Endometrium (tissue), 2 donors: Measurements from ENCODE around the gene ANKRD34C.

Source experiments
- FAIRE-seq: peaks from 2 replicates; lab custom pipeline; 2012; peaks lifted over from hg19 to GRCh38; lab: Jason Lieb, UNC
- donor health status: control.
- donor health status: control.

The ANKRD34C gene

DNA sequence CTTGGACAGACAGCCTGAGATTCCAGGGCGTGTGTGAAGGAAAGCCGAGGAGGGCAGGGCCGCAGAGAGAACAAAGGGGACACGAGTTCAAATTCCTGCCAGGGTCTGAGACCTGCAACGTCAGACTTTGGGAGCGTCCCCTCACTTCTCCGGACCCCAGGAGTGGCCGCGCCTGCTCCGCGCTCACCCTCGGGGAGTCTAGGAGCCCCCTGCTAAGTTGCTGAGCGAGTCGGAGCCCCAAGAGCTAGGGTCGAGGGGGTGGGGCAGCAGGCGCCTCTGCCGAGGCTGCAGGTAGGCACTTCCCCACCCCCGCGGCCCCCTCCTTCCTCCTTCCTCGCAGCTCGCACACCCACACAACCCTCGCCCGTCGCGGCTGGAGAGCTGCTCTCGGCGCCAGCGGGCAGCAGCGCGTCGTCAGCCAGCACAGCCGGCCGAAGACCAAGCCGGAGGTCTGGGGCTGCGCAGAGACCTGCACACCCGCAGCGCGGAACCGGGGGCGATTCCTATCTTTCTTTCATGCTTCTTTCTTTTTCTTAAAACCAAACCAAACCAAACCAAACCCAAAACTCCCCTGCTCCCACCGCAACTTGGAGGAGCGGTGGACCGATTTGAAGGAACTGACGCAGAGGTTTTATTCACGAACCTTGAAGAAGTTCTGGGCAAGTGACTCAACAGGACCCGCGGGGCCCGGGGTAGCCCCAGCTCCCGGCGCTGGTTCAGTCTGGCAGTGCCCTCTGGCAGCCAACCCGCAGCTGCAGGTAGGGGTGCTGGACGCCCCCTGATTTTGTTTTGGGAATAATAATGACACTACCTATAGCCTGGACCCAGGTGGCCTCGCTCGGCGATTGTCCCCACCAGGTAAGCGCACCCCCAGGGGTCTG is at the start of gene ANKRD34C:
ANKRD34C (plus strand) TSS at position 352 of the 881 bp plus-strand sequence. CDS start 10,563 bp downstream, outside the sequence.
- FAIRE-seq: no peak

DNA sequence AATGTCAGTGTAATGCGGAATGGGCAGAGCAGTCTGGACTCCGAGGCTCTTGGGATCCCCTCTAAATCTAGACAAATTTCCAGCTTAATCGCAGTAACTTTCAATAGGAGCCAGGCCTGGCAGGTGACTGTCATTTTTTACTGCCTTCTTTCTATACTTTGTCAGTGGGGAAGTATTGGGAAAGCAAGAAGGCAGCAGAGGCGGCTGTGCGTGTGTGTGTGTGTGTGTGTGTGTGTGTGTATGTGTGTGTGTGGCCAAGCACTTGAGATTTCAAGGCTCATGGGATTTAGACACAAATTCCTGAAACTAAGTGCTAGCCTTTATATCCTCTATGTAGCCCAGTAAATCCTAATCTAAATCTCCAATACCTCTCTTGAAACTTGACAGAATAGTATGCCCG is 49.3 kb upstream of the ANKRD34C start:
- no peak for FAIRE-seq

DNA sequence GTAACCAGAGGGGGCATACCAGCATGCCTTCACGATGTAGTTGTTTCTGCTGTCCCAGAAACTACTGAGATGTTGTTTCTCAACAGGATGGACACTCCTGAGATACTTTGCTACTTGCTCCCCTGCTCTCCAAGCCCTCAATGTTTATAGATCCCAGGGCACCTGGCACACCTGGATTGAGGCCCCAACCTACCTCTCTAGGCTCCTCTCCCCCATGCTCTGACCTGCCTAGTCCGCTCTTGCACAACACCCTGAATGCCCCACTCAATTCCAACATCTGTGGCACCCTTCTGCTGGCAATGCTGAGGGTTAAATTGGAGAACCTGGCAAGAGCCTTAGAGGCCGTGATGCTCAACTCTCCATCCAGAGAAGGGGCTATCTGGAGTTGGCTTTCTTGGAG is 42.5 kb upstream of the ANKRD34C start:
- no peak for FAIRE-seq

DNA sequence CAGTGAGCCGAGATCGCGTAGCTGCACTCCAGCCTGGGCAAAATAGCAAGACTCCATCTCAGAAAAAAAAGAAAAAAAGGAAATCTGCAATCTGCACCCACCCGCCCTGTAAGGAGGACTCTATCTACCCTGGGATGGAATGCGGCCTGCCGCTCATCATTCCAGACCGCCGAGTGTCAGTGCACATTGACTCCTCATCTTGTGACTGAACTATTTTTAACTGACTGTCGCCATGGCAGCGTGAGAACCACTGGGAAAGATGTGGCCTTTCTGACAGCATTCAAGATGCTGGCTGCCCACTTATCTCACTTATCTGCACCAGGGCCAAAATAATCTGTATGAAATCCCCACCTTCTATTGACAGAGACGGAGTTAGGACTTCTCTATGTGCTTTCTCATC is 38.8 kb upstream of the ANKRD34C start:
- FAIRE-seq: no peak

DNA sequence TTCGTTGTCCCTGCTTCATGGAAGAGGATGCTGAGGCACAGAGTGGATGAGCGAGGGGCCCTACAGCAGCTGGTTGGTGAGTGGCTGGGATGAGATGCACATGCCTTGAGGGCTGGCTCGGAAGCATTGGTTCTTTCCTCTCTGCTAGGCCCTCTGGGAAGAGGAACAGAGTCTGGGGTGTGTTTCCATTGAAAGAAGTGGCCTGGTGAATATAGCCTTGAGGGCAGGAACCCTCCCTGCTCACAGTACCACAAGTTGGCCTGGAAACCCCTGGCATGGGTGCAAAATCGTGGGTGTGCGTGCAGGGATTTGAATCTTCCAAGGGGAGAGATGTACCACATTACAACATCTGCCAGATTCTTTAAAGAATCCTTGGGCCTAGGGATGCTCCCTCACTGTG is 37.6 kb upstream of the ANKRD34C start:
- FAIRE-seq: no peak

DNA sequence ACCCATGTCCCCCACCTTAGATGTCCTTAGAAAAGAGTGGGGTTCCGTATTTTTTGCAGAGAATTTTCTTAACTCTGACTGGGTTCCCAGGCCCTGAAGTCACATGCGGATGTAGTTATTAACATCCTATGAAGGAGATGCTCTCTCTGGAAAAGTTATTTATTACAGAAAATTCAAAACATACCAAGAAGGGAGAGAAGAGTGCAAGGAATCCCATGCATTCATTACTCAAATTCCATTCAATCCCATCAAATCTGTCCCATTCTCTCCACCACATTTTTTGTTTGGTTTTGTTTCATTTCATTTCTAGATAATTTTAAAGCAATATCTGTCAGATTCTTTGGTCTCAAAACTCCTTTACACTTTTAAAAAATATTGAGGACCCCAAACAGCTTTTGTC is 34.3 kb upstream of the ANKRD34C start:
- FAIRE-seq: no peak

DNA sequence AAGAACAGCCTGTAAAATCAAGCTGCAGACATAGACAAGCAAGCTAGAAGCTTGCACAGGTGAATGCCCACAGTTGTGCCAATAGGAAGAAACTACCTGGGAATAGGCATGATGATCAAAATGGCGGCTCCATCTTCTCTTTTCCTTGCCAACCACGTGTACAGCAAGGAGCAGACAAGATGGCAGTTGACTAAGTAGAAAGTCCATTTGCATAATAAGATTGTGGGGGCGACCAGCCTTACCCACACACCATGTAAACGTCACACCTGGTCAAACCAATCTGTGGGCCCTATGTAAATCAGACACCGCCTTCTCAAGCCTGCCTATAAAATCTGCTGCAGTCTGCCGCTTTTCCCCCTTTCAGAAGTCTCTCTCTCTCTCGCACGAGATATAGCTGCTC is 25.1 kb upstream of the ANKRD34C start:
- no peak for FAIRE-seq

DNA sequence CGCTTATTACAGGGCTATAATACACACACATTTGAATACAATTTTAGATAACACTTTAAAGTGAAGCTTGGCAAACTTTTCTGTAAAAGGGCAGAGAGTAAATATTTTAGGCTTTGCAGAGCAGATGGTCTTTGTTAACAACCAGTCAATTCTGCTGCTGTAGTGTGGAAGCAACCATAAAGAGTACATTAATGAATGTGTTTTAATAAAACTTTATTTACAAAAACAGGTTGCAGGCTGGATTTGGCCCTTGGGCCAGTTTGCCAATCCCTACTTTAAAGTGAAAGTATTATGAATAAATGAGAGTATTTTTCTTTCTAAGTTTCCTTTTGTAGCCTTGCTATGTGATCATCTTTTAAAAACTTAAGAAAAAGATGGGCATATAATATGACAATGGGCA is 20.7 kb upstream of the ANKRD34C start:
- no peak for FAIRE-seq

DNA sequence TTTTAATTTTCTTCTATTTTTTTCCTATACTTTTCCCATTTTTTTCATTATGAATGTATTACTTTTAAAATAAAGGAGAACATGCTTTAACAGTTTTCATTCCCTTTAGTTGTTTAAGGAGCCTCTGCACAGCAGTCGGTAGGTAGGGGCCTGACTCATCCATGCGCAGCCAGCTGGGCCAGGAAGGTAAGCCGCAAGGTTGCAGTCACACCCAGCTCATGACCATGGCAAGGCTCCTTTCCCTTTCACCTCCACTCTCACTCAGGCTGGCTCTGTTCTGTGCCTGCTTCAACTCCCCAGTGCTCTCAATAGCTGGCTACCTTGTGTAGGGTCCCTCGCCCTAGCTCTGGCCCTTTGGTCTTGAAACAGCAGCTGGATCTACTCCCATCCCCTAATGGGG is 17.4 kb upstream of the ANKRD34C start:
- no peak for FAIRE-seq

DNA sequence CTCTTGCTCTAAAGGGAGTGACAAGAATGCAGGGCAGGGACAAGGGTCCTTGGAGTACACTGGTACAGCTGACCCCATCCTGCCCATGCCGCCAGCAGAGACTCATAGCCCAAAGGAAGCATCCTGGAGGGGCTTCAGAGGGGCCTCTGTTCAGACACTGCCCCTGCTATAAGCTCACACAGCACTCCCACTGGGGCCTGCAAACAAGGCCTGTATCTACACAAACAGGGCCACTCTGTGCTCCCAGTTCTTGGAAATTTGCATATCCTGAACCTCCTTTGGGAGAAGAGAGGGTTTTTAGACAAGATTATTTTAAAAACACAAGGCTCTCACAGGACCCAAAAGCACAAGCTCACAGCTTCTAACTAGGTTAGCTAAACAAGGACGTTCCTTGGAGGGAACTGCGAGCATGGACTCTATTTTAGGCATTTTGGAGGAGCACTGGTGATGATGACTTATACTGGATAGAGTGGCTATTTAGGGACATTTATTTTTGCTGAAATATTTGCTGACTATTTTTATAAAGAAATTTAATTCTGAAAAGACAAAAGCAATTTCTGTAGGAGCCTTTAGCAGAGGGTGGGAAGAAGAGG is 16.4 kb upstream of the ANKRD34C start:
- FAIRE-seq: no peak

DNA sequence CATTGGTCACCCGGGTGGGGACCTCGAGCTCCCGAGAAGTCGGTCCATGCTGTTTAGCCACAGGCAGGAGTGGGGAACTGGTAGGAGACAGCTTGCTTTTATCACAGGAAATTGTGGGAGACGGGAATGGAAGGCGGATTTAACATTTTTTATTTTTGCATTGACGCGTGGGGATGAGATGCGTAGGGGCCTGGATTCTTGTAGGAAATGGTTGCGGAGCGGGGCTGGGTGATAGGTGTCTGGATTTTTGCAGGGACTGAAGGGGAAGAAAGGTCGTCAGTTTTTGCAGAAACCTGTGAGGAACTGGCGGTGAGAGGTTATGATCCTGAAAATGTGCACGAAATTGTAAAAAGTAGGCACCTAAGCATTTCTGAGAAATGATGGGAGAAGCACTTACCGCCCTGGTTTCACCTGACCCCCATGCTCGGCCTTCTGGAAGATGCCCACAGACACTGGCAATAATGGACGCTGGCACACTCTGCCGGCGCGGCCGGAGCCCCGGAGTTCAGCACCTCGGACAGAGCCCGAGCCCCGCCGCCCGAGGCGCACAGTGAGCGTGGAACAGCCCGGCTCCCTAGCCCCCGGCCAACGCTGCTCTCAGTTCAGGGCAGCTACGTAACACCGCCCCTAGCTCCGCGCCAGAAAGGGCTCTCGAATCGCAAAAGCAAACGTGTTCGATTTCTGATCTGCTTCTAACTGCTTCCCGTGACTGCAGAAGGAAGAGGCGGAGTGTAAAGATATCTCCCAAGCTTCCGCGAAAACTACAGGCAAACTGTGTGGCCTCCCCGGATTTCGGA is 928 bp downstream of the ANKRD34C start:
- FAIRE-seq: no peak

DNA sequence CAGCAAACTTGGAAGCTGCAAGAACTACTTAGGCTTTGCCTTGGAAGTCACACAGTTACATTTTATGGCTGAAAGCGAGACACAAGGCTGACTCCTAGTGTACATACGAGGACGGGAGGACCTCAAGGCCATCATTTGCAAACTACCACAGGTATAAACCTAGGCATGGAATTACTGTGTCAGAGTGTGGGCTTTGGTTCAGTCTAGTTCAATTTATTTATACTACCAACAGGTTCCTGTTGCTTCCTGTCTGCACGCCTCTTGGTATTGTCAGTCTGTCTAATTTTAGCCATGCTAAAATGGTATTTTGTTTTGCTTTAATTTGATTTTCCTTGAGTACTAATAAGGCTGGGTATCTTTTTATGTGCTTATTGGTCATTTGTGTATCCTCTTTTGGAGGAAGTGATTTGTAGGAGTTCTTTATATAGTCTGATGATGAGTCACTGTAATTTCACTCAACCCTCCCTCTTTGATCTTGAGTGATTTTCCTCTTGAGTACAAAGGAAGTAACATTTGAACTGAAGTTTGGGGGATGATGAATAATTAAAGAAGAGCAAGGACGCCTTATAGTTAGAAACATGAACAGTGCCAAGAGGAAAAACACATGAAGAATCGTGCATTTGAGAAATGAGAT is 8.2 kb downstream of the ANKRD34C start:
- no peak for FAIRE-seq

DNA sequence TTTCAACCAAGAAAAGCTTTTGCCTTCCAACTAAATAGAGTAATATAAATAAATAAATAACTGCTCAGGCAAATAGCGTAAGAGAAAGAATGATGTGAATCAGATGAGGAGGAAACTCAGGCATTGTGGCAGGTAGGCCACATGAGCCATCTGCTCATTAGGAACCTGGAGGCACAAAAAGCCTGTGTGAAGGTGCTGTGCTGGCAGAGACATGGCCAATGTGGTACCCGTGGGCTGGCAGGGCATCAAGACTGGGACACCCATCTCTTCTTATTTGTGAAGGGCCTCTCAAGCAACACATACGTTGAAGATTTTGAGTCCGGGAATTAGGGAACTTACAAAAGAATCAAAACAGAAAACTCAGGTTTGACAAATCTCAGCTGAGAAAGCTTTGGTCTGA is 9.5 kb downstream of the ANKRD34C start:
- no peak for FAIRE-seq

DNA sequence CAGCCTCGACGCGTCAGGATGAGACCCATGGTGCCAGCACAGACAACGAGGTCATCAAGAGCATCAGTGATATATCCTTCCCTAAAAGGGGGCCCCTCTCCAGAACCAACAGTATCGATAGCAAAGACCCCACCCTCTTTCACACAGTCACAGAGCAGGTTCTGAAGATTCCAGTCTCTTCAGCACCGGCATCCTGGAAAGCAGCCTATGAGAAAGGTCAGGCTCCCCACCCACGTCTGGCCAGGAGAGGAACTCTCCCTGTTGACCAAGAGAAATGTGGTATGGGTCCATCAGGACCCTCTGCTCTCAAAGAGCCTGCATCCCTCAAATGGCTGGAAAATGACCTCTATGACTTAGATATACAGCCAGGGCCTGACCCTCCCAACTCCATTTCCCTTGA is 11.6 kb downstream of the ANKRD34C start:
- no peak for FAIRE-seq

DNA sequence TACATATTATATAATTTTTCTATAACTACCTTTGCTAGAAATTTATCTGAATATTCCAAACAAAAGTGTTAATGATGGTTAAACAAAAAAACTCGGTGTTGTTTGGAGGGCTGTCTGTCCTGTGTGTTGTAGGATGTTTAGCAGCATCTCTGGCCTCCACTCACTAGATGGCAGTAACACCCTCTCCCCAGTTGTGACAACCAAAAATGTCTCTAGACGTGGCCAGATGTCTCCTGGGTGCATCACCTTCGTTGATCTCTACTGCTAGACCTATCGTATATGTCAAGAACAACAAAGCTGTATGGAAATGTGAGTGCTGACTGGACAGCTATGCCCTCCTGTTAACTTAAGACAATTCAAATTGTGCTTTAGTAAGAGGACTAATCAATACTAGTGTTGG is 14.1 kb downstream of the ANKRD34C start:
- no peak for FAIRE-seq

DNA sequence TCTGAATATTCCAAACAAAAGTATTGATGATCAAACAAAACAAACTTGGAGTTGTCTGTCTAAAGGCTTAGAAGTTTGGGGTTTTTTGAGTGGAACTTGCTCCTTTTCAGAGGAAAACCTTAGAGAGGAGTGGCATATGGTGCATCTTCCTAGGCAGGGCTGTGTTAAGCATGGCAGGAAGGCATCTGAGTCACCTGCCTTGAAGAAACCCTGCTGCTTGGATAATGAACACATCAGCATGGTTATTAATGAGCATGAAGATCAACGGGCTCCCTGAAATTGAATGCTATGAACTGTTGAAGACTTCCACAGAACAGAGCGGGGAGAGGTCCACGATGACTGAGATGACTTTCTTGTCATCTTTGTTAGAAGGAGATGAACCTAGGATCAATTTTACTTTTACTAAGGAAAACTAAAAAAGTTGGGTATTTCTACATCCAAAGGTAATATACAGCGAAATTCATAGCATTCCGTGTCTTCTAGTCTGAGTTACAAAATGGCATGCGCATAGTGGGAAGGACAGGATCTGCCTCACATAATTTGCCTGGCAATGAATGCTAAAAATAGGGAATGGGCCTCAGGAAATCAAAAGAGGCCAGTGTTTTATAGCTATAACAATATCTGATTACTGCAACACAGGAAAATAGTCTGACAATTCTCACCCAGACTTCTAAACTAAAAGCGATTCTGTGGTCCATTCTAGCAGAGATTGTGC is 16.8 kb downstream of the ANKRD34C start:
- no peak for FAIRE-seq

DNA sequence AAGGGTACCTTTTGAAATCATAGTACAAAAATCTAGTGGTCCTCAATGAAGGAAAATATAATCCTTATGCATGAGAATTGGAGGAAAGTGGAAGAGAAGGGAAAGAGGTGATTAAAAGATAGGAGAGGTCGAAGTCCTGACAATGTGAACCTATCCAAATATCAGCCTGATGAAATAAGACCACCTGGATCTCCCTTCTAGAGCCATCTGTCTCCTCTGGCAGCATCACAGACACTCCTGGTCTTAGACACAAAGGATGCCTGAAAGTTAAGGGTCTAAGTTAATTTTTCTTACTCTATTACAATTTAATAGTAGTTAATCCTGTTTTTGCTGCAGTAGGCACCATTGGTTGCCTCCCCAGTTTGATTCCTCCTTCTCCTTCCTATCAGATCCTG is 17.3 kb downstream of the ANKRD34C start:
- FAIRE-seq: no peak

DNA sequence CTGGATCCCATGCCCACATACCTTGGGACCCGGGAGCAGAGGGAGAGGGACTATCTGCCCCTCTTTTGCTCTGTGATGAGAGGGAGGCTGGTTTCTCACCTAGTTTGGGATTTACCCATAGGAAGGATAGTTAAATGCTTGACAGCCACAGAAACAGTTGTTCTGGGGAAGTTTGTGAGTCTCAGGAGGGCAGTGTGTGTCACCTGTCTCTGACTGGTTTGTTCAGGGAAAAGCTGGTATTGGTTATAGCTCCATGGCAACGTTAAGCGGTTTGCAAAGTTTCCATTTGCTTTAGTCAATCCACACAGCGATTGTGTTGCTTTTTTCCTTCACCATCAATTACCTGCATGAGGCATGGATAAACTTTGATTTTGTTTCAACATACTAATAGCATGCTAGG is 24.7 kb downstream of the ANKRD34C start:
- no peak for FAIRE-seq

DNA sequence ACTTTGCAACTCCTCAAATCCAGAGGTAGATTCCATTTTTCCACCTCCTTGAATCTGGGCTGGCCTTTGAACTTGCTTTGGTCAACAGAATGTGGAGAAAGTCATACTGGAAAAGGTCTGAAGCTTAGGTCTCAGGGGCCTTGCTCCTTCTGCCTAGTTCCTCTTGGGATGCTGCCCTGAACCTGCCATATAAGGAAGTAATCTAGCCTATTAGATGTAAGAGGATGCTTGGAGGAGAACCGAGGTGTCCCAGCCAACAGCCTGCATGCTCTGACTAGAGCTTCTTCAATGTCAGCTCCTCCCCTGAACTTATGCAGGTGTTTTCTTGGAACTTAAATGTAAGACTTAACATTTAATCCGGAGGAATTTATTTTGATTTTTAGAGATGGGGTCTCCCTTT is 26.4 kb downstream of the ANKRD34C start:
- FAIRE-seq: no peak

DNA sequence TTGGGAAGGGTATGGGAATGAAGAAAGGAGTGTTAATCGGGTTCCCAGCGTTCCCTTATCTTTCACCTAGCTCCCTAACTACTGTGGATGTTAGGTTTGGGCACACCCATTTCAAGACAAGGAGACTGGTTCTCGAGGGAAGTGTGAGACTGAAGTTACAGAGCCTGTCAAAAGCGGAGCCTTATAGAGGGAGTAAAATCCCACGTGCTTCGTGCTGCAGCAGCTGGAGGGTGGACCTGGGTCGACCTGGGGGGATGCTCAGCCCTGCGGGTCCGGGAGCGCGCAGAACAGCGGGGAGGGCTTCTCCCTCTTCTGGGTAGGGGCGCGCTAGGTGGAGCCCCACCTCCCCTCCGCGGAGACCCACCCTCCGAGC is 28.1 kb downstream of the ANKRD34C start:
- no peak for FAIRE-seq

DNA sequence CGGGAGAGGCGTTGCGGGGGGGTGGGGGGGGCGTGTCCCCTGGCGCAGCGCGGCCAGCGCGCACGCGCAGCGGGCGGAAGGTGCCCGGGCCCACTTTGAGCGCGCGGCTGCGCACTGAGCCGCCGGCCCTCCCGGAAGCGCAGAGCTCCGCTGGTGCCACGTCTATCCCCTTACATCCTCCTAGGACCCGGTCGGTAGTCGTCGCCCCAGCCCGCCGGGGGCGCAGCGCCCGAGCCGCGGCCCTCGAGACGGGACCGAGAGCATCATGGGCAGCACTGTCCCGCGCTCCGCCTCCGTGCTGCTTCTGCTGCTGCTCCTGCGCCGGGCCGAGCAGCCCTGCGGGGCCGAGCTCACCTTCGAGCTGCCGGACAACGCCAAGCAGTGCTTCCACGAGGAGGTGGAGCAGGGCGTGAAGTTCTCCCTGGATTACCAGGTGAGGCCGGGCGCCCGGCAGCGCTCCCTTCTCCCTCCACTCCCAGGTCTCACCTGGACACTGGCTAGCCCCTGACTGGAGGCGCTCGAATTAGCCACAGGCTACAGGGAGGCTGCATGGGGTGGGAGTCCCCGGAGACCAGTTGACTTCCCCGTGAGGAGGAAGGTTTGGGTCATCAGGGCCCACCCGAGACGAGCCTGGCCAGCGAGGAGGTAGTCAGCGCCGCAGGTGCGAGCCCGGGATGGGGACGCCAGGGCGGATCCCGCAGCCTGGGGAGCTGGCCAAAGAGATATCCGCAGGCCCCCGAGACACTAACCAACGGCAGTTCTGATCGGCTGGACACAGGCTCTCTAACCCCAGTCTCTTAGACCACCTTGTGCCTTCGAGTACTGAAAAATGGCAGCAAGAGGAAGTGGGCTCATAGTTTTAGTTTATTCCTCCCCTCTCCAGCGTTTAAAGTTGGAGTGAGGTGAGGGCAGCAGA is 28.7 kb downstream of the ANKRD34C start, which contains the start of gene TMED3:
TMED3 (plus strand) TSS at position 128 of the 916 bp plus-strand sequence; CDS start at position 266, 138 bp downstream.
- FAIRE-seq: no peak
